Measurements from ENCODE around the gene GLRA2.

Gene GLRA2

DNA sequence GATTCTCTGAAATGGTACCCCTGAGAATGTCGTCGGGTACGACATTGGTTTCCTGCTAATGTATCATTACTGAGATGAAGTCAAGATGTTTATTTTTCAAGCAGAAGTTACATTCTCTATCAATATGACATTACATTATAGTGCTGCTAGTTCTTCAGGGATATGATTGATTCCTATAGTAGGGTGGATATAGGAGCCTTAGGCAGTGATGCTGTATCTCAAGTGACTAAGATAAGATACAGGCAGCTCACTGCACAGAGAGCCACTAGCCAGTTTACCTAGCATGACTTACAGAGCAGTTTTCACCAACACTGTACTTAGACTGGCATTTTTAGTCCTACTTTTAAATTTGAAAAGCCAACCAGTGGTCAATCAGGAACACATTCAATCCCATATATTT, 188.6 kb downstream of the GLRA2 start:
- no peak for DNase-seq

DNA sequence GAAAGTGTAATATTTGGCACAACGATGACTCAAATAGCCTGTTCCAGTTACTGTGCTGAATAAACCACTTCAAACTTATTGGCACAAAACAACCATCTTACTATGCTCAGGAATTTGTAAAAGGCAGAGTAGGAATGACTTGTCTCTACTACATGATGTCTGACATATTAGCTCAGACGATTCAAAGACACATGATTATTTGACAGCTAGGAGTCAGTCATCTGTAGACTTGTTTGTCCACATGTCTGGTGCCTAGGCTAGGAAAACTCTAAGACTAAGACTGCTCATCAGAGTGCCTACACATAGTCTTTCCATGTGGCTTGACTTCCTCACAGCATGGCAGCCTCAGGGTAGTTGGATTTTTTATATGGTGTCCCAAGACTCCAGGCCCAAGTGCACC, 189.1 kb downstream of the GLRA2 start:
- no peak for DNase-seq

DNA sequence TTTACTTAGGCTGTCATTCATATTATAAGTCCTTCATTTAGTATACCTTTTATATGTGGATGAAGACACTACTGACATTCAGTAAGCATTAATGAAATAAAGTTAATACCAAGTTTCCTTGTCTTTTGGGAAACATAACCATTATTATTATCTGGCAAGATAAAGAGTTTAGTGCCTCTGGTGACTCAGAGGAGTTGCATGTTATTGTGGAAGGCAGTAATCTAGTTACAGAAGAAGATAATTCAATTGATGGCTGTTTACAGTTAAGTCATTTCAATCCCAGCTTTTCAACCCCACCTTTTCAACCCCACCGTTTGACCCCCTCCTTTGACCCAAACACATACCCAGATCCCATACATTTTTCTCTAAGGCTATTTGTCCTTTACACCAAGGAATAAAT, 199.7 kb downstream of the GLRA2 start:
- DNase-seq: no peak

DNA sequence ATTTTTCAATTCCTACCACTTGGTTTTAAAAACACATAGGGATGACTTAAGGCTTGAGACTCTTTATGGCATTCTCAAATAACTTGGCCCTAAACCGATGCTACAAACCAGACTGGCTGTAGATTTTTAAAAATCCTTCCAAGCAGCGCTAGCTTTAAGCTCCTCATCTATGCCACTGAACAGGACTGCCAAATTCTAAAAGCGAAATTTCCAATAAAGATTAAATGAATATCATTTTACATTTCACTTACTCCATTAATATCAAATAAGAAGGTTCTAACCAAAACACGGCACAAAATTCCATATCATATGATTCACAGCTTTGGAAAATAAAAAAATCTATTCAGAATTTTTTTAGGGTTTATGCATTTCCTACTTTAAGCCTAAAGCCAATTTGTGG, 209.3 kb downstream of the GLRA2 start:
- DNase-seq: no peak

DNA sequence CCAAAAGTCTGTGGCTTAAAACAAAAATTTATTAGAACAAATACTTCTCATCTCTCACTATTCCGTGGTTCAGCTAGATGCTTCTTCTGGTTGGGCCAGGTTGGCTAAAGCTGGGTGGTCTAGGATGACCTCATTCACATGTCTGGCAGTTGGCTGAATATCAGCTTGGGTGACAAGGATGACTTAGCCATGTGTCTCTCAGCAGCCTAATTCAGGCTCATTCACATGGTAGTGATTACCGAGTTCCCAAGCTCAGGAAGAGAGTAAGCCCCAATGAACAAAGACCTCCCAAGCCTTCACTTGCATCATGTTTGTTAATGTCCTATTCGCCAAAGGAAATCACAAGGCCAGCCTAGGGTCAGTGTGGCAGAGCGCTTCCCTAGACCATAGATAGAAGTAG, 224.1 kb downstream of the GLRA2 start:
- no peak for DNase-seq

DNA sequence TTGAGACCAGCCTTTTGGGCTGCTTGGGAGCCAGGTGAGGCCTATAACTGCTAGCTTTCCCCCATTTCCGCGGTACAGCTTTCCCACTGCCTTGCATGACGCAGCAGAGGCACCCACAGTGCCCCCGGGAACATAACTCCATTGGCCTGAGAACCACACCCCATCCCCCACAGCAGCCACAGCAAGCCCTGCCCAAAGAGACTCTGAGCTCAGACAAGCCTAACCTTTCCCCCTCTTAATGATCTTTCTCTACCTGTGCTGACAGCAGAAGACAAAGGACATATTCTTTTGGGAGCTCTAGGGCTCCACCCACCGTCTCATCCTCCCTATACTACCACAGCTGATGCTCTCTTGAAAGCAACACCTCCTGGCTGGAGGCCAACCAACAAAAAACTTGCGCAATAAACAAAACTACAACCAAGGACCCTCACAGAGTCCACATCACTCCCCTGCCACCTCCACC, 228.7 kb downstream of the GLRA2 start:
- no peak for DNase-seq

DNA sequence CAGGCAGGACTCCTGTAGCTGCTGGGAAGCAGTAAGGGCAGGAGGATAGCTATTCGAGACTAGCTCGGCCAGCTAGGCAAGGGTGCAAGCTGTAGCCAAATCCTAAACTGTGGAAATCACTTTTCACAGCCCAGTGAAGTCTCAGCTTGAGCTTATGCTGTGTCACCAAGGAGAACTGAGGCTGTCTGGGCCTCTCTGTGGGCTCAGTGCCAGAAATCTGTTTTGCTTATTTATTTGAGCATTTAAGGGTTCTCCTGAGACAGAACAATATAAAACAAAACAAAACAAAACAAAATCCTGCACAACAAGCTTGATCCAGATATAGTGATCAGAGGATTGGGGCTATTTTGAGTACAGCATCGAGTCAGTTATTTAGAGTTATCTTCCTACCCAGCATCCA, 246.1 kb downstream of the GLRA2 start:
- no peak for DNase-seq

DNA sequence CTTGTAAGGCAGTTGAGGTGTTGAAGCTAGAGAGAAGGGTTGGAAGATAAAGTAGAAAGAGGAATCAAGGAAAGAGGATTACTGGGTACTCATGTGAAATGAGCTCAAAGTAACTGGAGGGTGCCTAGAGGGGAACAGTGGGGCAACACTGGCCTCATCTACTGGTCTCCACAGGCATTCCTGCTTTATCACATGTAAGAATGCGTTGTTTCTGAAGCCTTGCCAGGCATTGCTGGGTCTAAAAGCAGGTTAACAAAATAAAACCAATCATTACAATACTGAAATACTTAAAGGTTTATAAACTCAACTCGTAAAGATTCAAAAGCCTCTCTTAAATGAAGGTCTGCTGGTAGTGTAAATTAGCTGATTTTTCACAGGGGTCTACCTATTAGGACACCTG, 247.6 kb downstream of the GLRA2 start:
- DNase-seq: no peak

DNA sequence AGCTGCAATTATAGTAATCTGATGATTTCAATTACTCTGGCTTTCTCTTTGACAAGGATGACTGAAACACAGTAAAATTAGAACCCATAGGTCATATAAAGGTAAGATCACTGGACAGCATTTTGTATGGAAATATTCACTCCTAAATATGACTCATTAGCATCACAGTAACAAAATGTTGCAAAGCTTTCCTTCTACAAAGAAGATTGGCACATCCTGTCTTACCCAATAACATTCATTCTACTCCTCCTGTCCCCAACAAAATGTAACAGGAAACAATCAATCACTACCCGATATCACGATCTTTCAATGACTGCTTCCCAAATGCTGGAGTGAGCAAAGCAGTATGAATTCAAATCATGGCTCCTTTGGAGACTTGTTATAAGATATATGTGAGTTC, 248.2 kb downstream of the GLRA2 start:
- DNase-seq: peak in 1 of 3 donors; percentile 4

DNA sequence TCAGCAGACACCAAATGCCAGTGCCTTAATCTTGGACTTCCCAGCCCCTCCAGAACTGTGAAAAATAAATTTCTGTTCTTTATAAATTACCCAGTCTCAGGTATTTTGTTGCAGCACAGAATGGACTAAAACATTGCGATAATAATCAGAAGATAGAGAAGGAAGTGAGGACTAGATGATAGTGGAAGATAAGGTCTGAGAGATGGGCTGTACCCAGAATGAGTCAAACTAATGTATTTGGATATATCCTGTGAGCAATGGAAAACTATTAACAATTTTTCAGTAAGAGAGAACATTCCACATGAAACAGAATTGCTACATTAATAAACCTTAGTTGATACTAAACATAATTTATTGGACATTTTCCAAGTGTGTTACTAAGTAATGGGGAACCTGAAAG, 250.2 kb downstream of the GLRA2 start:
- no peak for DNase-seq
